K562 (cell line): ENCODE measurements around the gene DTYMK. TPM values are rescaled to one million over a fixed set of nuclear protein-coding genes. Genes with fewer than 3 reads are reported as not detected.

Experiments
- ATAC-seq: fragments of 200-7000 bp; cut with Tn5 transposase; 3 replicates; pipeline ENCODE4 v1.9.1; 2020; ENCODE audit warnings: moderate library complexity
- BruUV-seq: library from RNA; stranded (reverse); fragments of 400-500 nt; replicated peaks from 2 replicates; lab custom pipeline; 2021; lab: Mats Ljungman, UMichigan
- CTCF ChIA-PET: fragments of 300-600 bp; formaldehyde crosslinking; extraction: SDS; loops from one replicate; lab custom pipeline; 2021; ENCODE audit warnings: low intra/inter-chr PET ratio; lab: Yijun Ruan, JAX
- POLR2A ChIA-PET: fragments of 300-600, 350-650 bp; sonication (Branson Sonifier 250); formaldehyde crosslinking; extraction: SDS; loops from one replicate; lab custom pipeline; 2021; ENCODE audit warnings: antibody characterized with exemption, inconsistent platforms; lab: Yijun Ruan, JAX
- DNase-seq, 4 experiments: peaks; one replicate each; pipeline versions ENCODE4 v3.0.0 to v3.0.0-alpha.2; 2011 to 2018; ENCODE audit warnings: low spot score in 3 of 4, mixed read lengths in 3 of 4; ENCODE audit errors: extremely low read depth in 1 of 4
- FAIRE-seq: peaks from 2 replicates; lab custom pipeline; 2011; peaks lifted over from hg19 to GRCh38; lab: Jason Lieb, UNC
- H2AFZ ChIP-seq: 2 replicates; pipeline ENCODE4 v1.6.0; 2011; ENCODE audit warnings: low read depth, low read length, control low read depth, inconsistent platforms
- H3K27ac ChIP-seq: fragments of 200-600 bp; 3 replicates; pipeline ENCODE4 v1.8.0; 2011; ENCODE audit warnings: low read depth, mild to moderate bottlenecking, control low read depth, inconsistent platforms, low read length, moderate library complexity, mixed read lengths; ENCODE audit errors: extremely low read depth
- H3K27me3 ChIP-seq, 2 experiments: fragments of 300-600 bp in 1 of 2; 2 replicates in 1 of 2; 3 replicates in 1 of 2; pipeline versions ENCODE4 v1.6.0 to v1.8.0; 2011; ENCODE audit warnings: inconsistent platforms in 2 of 2, low read length in 2 of 2, mild to moderate bottlenecking in 1 of 2, mixed read lengths in 1 of 2, moderate library complexity in 1 of 2; ENCODE audit not compliant: control insufficient read depth in 2 of 2, insufficient read depth in 2 of 2
- H3K36me3 ChIP-seq: fragments of 300-600 bp; 3 replicates; pipeline ENCODE4 v1.8.0; 2011; ENCODE audit warnings: mild to moderate bottlenecking, low read length, inconsistent platforms; ENCODE audit not compliant: control insufficient read depth, insufficient read depth
- H3K4me1 ChIP-seq, 2 experiments: fragments of 200-600 bp in 1 of 2; replicated peaks in 1 of 2; 2 replicates in 1 of 2; 3 replicates in 1 of 2; pipeline versions ENCODE4 v1.5.1 to v1.8.0; 2011; ENCODE audit warnings: inconsistent platforms in 2 of 2, low read length in 2 of 2, mild to moderate bottlenecking in 1 of 2, mixed read lengths in 1 of 2, moderate library complexity in 1 of 2; ENCODE audit not compliant: control insufficient read depth in 2 of 2, insufficient read depth in 2 of 2
- H3K4me2 ChIP-seq: 2 replicates; pipeline ENCODE4 v1.6.1; 2011; ENCODE audit warnings: low read length, control low read depth, inconsistent platforms, mixed read lengths; ENCODE audit not compliant: insufficient read depth
- H3K4me3 ChIP-seq: fragments of 200-600 bp; sonication (generic), shearing (Covaris generic); 2 replicates; pipeline ENCODE4 v1.5.1; 2016; ENCODE audit warnings: control low read depth, inconsistent platforms
- H3K79me2 ChIP-seq: fragments of 200-600 bp; 3 replicates; pipeline ENCODE4 v1.8.0; 2011; ENCODE audit warnings: low read length, inconsistent platforms; ENCODE audit not compliant: control insufficient read depth, insufficient read depth
- H3K9ac ChIP-seq, 2 experiments: 2 replicates each; pipeline versions ENCODE4 v1.6.0 to v1.6.1; 2011; ENCODE audit warnings: low read depth in 2 of 2, low read length in 2 of 2, control low read depth in 1 of 2, inconsistent platforms in 1 of 2, mild to moderate bottlenecking in 1 of 2, mixed read lengths in 1 of 2; ENCODE audit not compliant: insufficient read depth in 1 of 2
- H3K9me1 ChIP-seq: one replicate; pipeline ENCODE4 v1.6.0; 2011; ENCODE audit warnings: inconsistent platforms, mild to moderate bottlenecking, low read length, moderate library complexity; ENCODE audit not compliant: control insufficient read depth, insufficient read depth
- H3K9me3 ChIP-seq: replicated peaks from 2 replicates; pipeline ENCODE4 v1.5.1; 2011; ENCODE audit warnings: low read depth, low read length, inconsistent platforms; ENCODE audit not compliant: control insufficient read depth, insufficient read depth
- H4K20me1 ChIP-seq: replicated peaks from 2 replicates; pipeline ENCODE4 v1.6.1; 2011; ENCODE audit warnings: low read length, inconsistent platforms, mixed read lengths; ENCODE audit not compliant: control insufficient read depth, insufficient read depth
- DEAF1 ChIP-seq: fragments of 450-650 bp; formaldehyde crosslinking; IDR thresholded peaks from 2 replicates; pipeline ENCODE4 v1.4.0; 2020; ENCODE audit warnings: mild to moderate bottlenecking, moderate library complexity
- FIP1L1 ChIP-seq: fragments of 200-400 bp; formaldehyde crosslinking; IDR thresholded peaks from 2 replicates; pipeline ENCODE4 v1.6.1; 2018; ENCODE audit warnings: mild to moderate bottlenecking, low read depth, low read length; ENCODE audit not compliant: poor library complexity, severe bottlenecking
- MCM5 ChIP-seq: fragments of 450-650 bp; IDR thresholded peaks from 2 replicates; pipeline ENCODE4 v1.6.1; 2016; ENCODE audit warnings: low read depth
- MTA3 ChIP-seq: fragments of 450-650 bp; formaldehyde crosslinking; IDR thresholded peaks from 2 replicates; pipeline ENCODE4 v1.6.1; 2017; ENCODE audit warnings: mild to moderate bottlenecking, borderline replicate concordance
- POLR2A ChIP-seq: fragments of 450-650 bp; conservative IDR thresholded peaks from 2 replicates; pipeline ENCODE4 v1.6.1; 2016
- POLR2AphosphoS2 ChIP-seq: IDR thresholded peaks from 2 replicates; pipeline ENCODE4 v1.6.1; 2012; ENCODE audit warnings: low read length, improper control_type of control experiment
- RBFOX2 ChIP-seq: fragments of 200-400 bp; formaldehyde crosslinking; IDR thresholded peaks from 2 replicates; pipeline ENCODE4 v1.6.1; 2017; ENCODE audit warnings: low read depth, mild to moderate bottlenecking, low read length, moderate library complexity
- SP2 ChIP-seq: IDR thresholded peaks from 2 replicates; pipeline ENCODE4 v1.6.1; 2011; ENCODE audit warnings: mild to moderate bottlenecking, low read depth, low read length, moderate library complexity; ENCODE audit not compliant: poor library complexity, severe bottlenecking; ENCODE audit errors: extremely low read depth
- STAT5A ChIP-seq: IDR thresholded peaks from 2 replicates; pipeline ENCODE4 v1.6.1; 2012; ENCODE audit warnings: low read length, inconsistent platforms, borderline replicate concordance
- SUPT5H ChIP-seq: fragments of 450-650 bp; IDR thresholded peaks from 2 replicates; pipeline ENCODE4 v1.6.1; 2016
- ZBTB33 ChIP-seq: sonication (generic); formaldehyde crosslinking; IDR thresholded peaks from 2 replicates; pipeline ENCODE4 v1.8.1; 2023; ENCODE audit warnings: mild to moderate bottlenecking, missing genetic modification reagents
- WGBS: fragments of 100-300 bp; shearing (Covaris generic); methylation state at CpG from one replicate; pipeline ENCODE4 v1.1.6; 2016; ENCODE audit warnings: low coverage, mixed read lengths; ENCODE audit not compliant: insufficient coverage; ENCODE audit errors: missing lambda C conversion rate; 5-methylcytosine and 5-hydroxymethylcytosine counted together
- in situ Hi-C: fragments of 300-500 bp; cut with MboI; formaldehyde crosslinking; loops from 4 replicates; pipeline ENCODE4 v1.15.0; 2018; ENCODE audit warnings: inconsistent platforms, mixed read lengths
- intact Hi-C: fragments of 100-400 bp; cut with micrococcal nuclease; formaldehyde crosslinking; loops from 2 replicates; pipeline ENCODE4 v1.14.2; 2022
- polyA plus RNA-seq, 8 experiments: library from polyadenylated mRNA; depleted of rRNA in 4 of 8; stranded (reverse) in 5 of 8; unstranded in 3 of 8; fragments of >200 nt; fragmentation: Nextera tagmentation in 2 of 8; fragmentation: Illumina TruSeq in 1 of 8; extraction: Ambion mirVana in 2 of 8; extraction: Trizol in 1 of 8; gene quantifications; 2 replicates each; pipeline versions ENCODE4 v1.2.1 to v1.2.3, GENCODE V29; 2011 to 2014; ENCODE audit warnings: inconsistent platforms in 1 of 8, missing spikeins in 1 of 8
- total RNA-seq, 7 experiments: library from RNA; depleted of rRNA in 6 of 7; stranded (reverse); fragments of >200 nt in 6 of 7; fragmentation: Illumina TruSeq in 2 of 7; extraction: Trizol in 2 of 7; gene quantifications; 2 replicates each; pipeline versions ENCODE4 v1.2.1 to v1.2.3, GENCODE V29; 2011 to 2021; ENCODE audit warnings: low replicate concordance in 1 of 7

DTYMK gene
- total and polyA plus RNA-seq, 9 of the 15 experiments (the other 6 are each of a cell fraction or from before 2014, with no cell fraction given): 8.2 to 85.0 (median 47.9) TPM

DNA sequence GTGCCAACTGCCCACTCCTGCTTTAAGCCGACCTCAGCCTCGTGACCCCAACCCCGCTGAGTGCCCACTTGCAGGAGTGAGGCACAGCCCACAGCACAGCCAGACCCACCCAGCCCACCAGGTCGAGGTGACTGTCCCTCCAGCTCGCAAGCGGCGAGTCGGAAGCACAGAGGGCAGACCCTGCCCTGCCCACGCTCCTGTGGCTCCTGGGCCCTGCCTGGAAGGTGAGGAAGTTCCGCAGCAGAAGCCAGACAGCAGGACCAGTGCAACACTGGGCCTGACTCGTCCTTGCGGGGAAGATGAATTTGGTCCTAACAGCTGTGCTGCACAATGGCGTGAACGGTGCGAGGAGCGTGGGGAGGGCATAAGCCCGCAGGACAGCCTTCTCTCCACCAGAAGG lies 9.9 kb downstream of the DTYMK start:
- Histone ChIP-seq H3K9ac (peak overlapping the region in 1 of 2 experiments; percentile 17; a peak in 1 of 4 replicates), H3K79me2 (no peaks in the 10 kb centered on the region), H3K4me1 (peaks cover 0 to 5% of the 10 kb centered on the region in 2 experiments; a peak in 2 of 5 replicates), H3K4me2 (no peak overlapping the region), H3K9me1 (no peaks in the 10 kb centered on the region), H3K36me3 (peaks cover 64% of the 10 kb centered on the region; the same call in 2 of the 3 replicates), H3K27me3 (no peaks in the 10 kb centered on the region), H2AFZ (no peak overlapping the region), H4K20me1 (no peaks in the 10 kb centered on the region; the same call in 1 of the 2 replicates), H3K4me3 (no peak overlapping the region), H3K9me3 (no peaks in the 10 kb centered on the region), H3K27ac (no peak overlapping the region)
- 95% methylated on average over 9 of the region's 17 CpGs for WGBS
- DNase-seq (no peak), FAIRE-seq (no peak), ATAC-seq (no peak)
- in situ Hi-C loops (no loop called here), intact Hi-C loops (no loop called here)
- ChIA-PET POLR2A (interaction anchor here (2.4 kb wide), 1 partner anchor 10 kb away, joined by 9 read pairs; the partner anchor contains the start of gene DTYMK), CTCF (no interaction called here)
- BruUV-seq: no TSS peak
- TF ChIP-seq SUPT5H (peak; percentile 47; the same call in 1 of the 2 replicates), MCM5 (no peak), POLR2AphosphoS2 (no peak; the same call in 1 of the 2 replicates), RBFOX2 (0 out of 2 replicates have a peak, but pooled peaks have one; percentile 2), DEAF1 (CRISPR knock-in tag) (no peak), STAT5A (no peak), FIP1L1 (no peak), SP2 (no peak), ZBTB33 (CRISPR knock-in tag) (peak; percentile 66; the same call in 1 of the 2 replicates), MTA3 (no peak), POLR2A (peak; percentile 24; the same call in 1 of the 2 replicates)
